RCC 7860 (cell line): ENCODE data around the gene DISP3.

ENCODE experiments used
- DNase-seq: peaks from one replicate; pipeline ENCODE4 v3.0.0-alpha.2; 2015; ENCODE audit warnings: low spot score
- FAIRE-seq: peaks from 2 replicates; lab custom pipeline; 2012; peaks lifted over from hg19 to GRCh38; lab: Jason Lieb, UNC

DISP3 gene, protein sequence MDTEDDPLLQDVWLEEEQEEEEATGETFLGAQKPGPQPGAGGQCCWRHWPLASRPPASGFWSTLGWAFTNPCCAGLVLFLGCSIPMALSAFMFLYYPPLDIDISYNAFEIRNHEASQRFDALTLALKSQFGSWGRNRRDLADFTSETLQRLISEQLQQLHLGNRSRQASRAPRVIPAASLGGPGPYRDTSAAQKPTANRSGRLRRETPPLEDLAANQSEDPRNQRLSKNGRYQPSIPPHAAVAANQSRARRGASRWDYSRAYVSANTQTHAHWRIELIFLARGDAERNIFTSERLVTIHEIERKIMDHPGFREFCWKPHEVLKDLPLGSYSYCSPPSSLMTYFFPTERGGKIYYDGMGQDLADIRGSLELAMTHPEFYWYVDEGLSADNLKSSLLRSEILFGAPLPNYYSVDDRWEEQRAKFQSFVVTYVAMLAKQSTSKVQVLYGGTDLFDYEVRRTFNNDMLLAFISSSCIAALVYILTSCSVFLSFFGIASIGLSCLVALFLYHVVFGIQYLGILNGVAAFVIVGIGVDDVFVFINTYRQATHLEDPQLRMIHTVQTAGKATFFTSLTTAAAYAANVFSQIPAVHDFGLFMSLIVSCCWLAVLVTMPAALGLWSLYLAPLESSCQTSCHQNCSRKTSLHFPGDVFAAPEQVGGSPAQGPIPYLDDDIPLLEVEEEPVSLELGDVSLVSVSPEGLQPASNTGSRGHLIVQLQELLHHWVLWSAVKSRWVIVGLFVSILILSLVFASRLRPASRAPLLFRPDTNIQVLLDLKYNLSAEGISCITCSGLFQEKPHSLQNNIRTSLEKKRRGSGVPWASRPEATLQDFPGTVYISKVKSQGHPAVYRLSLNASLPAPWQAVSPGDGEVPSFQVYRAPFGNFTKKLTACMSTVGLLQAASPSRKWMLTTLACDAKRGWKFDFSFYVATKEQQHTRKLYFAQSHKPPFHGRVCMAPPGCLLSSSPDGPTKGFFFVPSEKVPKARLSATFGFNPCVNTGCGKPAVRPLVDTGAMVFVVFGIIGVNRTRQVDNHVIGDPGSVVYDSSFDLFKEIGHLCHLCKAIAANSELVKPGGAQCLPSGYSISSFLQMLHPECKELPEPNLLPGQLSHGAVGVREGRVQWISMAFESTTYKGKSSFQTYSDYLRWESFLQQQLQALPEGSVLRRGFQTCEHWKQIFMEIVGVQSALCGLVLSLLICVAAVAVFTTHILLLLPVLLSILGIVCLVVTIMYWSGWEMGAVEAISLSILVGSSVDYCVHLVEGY (N-terminal part only)

DNA sequence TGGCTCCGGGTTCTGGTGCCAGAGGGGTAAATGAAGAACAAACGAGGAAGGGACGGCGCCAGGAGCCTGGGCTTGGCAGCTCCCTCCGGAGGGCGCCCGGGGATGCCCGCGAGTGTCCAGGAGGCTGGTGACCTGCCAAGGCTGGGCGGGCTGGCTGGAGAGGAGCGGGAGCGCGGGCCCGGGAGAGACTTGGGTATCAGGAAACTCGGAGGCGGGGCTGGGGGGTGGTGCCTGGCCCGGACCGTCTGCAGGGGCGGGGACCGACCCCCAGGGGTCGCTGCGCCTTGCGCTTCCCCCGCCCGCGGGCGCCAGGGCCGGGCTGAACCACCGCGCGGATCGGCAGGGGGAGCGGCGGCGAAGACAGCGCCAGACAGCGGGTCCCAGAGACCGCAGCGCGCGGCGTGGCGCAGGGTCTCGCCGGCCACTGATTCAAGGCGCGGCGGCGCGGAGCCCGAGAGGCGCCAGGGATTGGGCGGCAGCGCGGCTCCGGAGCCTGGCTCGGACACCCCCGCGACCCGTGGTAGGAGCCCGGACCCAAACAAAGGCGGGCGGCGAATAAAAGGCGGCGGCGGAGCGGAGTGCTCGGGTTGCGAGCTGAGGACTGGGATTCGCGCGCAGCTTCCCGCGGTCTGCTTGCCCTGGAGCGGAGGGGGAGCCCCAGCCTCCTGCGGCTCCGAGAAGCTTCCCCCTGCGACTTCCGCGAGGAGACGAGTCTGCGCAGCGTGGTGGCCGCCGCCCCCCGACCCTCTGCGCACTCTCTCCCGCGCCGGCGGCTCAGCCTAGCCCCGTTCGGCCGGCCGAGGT, at the start of gene DISP3:
Gene DISP3 (plus strand): TSS at position 585 of the 804 bp plus-strand sequence. CDS start 21,838 bp downstream, outside the sequence.
- FAIRE-seq, result no peak
- DNase-seq, result peak; percentile 53

DNA sequence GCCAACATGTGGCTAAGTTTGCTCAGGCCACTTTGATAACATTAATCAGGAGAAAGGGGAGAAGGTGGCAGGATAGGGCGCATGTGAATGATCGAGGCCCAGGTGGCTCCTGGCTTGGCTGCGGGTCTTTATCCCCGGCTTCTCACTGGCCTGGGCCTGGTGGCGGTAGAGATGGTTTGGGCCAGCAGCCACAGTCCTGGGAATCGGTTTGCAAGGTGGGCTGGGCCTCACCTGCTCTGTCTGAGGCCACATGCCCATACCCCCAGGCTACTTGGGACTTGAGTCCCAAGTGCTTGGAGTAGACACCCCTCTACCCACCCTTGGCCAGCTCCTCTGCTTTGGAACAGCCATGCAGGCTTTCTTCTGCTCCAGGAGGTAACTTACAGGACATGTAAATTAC, 49.7 kb upstream of the DISP3 start:
- FAIRE-seq (no peak), DNase-seq (no peak)

- FAIRE-seq, result no peak
- no peak for DNase-seq
Measured at GRCh38 chr1:11429935-11430334, 49.0 kb upstream of the DISP3 start.

DNA sequence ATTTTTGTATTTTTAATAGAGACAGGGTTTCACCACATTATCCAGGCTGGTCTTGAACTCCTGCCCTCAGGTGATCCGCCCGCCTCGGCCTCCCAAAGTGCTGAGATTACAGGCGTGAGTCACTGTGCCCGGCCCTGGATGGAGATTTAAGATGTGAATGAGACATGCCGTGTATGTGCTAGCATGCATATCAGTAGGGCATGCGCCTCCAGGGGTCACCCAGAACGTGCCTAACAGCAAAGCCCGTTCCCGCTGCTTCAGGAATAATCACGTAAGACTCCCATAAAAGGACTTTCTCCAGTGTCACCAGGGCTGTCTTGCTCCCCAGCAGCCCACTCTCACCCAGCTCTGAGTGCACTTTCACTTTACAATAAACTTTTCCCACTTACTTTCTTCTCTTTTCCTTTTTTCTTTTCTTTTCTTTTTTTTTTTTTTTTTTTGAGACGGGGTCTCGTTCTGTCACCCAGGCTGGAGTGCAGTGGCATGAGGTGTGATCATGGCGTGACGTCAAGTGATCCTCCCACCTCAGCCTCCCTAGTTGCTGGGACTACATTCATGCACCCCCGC, 46.9 kb upstream of the DISP3 start:
- FAIRE-seq (no peak), DNase-seq (no peak)

DNA sequence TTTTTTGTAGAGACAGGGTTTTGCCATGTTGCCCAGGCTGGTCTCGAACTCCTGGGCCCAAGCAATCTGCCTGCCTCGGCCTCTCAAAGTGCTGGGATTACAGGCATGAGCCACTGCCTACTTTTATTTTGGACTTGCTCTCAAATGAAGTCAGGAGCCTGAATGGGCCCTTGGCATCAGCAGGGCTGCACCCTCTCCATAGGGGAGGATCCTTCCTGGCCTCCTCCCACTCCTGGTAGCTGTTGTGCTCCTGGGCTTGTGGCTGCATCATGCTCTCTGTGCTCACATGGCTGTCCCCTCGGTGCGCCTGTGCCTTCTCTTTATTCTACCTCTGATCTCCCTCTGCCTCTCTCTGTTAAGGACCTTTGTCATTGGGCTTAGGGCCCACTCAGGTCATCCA, 46.4 kb upstream of the DISP3 start:
- FAIRE-seq, result no peak
- DNase-seq, result no peak

- FAIRE-seq (no peak), DNase-seq (no peak)
Measured at GRCh38 chr1:11434501-11434900, 44.5 kb upstream of the DISP3 start.

- no peak for DNase-seq
- no peak for FAIRE-seq
Measured at GRCh38 chr1:11434926-11435325, 44.0 kb upstream of the DISP3 start.

- no peak for FAIRE-seq
- no peak for DNase-seq
Measured at GRCh38 chr1:11438996-11439395, 40.0 kb upstream of the DISP3 start.

- no peak for FAIRE-seq
- no peak for DNase-seq
Measured at GRCh38 chr1:11441211-11441952, 37.6 kb upstream of the DISP3 start.

- FAIRE-seq, result no peak
- DNase-seq, result no peak
Measured at GRCh38 chr1:11443043-11443442, 35.9 kb upstream of the DISP3 start.

DNA sequence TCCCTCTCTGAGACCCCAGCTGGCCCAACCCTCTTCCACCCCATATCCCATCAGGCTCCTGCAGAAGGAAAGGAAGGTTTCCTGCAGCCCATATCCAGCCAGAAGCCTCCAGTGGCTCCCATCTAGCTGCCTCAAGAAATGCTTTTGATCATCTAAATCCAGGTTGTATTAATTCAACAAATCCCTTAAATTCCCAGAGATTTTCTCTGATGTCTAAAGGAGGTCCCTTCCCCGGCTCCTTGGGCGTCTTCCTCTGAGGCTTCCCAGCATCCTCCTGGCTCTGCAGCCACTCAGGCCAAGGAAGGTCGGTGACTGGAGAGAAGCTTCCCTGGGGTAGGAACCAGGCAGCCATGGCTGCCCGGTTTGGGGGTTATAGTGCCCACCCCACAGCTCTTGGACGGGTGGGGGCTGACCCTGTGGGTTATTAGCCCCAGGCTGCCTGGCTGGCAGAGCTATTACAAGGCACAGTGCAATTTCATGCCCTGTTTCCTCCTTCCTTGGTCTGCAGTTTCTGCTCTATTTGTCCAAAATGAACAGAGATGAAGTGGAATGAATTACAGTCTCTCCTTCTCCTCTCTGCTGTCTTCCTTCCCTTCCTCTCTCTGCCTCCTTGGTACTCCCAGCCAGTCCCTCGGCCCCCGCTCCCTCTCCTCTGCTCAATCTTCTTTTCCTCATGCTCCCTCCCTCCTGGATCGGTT, 34.8 kb upstream of the DISP3 start:
- DNase-seq, result no peak
- no peak for FAIRE-seq

GRCh38 chr1:11444907-11445306, 34.0 kb upstream of the DISP3 start:
- DNase-seq (no peak), FAIRE-seq (no peak)

DNA sequence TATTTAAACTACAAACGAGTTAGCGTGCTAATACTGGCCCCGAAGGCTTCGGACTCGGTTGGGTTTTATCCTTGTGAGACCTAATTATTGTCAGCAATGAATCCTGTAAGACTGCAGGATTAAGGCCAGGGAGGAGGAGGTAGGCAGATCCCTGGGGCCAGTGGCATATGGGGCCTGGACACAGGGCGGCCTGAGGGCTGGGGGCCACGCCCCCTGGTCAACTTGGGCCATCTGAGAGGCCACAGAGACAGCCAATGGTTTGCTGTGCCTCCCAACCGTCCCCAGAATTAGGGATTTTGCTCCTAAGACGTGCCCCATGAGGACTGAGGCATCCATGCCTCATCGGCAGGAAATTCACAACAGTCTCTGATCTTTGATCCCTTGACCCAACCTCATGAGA, 31.1 kb upstream of the DISP3 start:
- DNase-seq, result no peak
- FAIRE-seq, result no peak

DNA sequence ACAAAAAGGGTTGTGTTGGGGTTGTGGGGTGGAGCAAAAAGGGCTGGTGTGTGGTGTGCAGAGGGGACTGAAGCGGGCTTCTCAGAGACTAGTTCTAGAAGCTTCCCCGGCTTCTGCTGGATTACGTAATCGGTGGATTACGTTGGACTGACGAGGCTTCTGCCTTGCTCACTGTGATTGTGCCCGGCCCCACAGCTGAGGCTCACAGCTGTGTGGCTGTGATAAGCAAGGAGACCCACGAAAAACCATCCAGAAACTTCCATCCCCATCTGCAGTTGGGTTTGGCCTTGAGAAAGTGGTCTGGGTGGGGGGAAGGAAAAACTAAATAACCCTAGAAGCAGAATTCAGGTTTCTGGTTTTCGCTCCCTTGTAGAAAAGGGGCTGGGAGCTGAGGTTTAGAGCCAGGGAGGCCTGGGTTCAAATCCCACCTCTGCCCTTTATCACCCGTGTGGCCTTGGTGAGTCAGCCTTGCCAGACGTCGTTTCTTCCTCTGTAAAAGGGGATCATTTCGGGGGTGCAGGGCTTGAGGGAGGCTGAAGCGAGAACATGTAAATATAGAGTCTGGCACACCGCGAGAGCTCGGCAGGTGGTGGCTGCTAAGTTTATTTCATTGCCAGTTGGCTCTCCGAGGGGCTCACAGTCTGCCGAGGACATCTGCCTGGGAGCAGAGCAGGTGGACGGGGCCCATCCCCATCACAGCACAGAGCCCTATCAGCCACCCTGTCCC, 30.4 kb upstream of the DISP3 start:
- no peak for DNase-seq

GRCh38 chr1:11449100-11449403, 29.9 kb upstream of the DISP3 start:
- no peak for FAIRE-seq
- DNase-seq, result no peak

More for the DNA sequence above, 30.4 kb upstream of the DISP3 start:
- FAIRE-seq, result no peak

DNA sequence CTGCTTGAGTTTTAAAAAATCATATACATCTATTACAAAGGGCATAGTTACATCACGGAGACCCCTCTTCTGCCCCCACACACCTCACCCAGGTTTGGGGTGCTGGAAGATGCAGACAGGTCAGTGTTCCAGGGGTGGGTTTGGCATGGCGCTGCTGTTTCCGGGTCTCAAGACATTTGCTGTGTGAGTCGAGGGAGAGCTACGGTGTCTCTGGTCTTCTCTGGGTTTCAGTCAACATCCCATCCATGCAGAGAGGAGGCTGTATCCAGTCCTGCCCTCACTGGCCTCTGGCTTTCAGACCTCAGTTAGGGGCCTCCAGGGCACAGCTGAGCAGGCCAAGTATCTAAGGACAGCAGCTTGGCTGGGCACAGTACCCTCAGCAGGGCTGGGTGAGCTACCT, 28.6 kb upstream of the DISP3 start:
- no peak for FAIRE-seq

GRCh38 chr1:11453742-11454491, 25.0 kb upstream of the DISP3 start:
- no peak for DNase-seq

More for the DNA sequence above, 28.6 kb upstream of the DISP3 start:
- no peak for DNase-seq

More at GRCh38 chr1:11453742-11454491, 25.0 kb upstream of the DISP3 start:
- no peak for FAIRE-seq
